Measurements from ENCODE around the gene KCNJ6.
"Not testable (repeated sequence)": the region's sequence is repeated elsewhere in the genome, so short reads cannot be mapped to it uniquely, and the experiment has no call there.

The KCNJ6 gene

DNA sequence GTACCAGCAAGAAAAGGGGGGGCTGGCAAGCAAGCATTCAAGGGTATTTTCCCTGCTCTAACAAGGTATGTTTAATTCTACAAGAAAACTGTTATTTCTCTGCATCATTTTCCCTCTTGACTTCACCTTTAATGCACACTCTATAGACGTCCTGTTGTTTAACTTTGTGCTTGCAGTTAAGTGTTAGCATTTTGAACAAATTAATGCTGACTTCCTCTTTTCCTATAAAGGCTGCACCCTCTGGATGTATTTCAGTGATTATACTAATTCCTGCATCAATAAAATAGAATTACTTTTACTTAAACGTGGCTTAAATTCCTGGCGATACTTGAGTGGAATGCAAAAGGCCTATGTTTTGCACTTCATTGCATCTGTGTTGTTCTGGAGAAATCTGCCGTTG is 183.3 kb downstream of the KCNJ6 start:
- no peak for DNase-seq (ENCODE audit: low spot score in 2 of 2)
- Histone ChIP-seq H3K27me3 (ENCODE audit: low read depth) (no peaks in the 10 kb centered on the region), H3K9me3 (no peaks in the 10 kb centered on the region), H3K4me3 (no peak overlapping the region), H3K36me3 (replicated peaks) (no peaks in the 10 kb centered on the region), H3K4me1 (no peaks in the 10 kb centered on the region)
- in situ Hi-C loops (cut with MboI; ENCODE audit: low sequenced_read_pairs): no loop called here

DNA sequence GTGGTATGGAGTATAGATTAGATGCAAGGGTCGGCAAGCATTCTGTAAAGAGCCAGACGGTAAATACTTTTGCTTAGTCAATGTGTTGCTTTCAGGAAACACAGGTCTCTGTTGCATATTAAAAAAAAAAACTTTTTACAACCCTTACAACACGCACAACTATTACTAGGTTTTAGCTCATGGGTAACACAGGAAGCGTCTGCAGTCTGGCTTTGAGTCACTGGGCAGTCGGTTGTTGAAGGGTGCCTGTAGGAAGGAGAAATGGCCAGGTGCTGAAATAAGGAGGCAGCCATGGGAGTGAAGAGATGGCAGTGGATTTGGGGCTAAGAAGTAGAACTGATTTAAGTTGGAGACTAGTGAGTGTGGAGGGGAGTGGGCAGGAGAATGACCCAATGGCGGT is 192.1 kb downstream of the KCNJ6 start:
- no peak for DNase-seq (ENCODE audit: low spot score in 2 of 2)
- H3K36me3 ChIP-seq (replicated peaks): no peaks in the 10 kb centered on the region
- in situ Hi-C loops (cut with MboI; ENCODE audit: low sequenced_read_pairs): loop anchor here (25.0 kb wide), 2 partner anchors 638 to 1413 kb away; no protein-coding TSS in a partner anchor
- no peaks in the 10 kb centered on the region for H3K4me1 ChIP-seq
- no peaks in the 10 kb centered on the region for H3K27me3 ChIP-seq (ENCODE audit: low read depth)
- H3K4me3 ChIP-seq: no peak overlapping the region
- no peaks in the 10 kb centered on the region for H3K9me3 ChIP-seq

- H3K27me3 ChIP-seq (ENCODE audit: low read depth): no peaks in the 10 kb centered on the region
- no peaks in the 10 kb centered on the region for H3K4me1 ChIP-seq
- DNase-seq (ENCODE audit: low spot score in 2 of 2): no peak
- no peaks in the 10 kb centered on the region for H3K9me3 ChIP-seq
- no peak overlapping the region for H3K4me3 ChIP-seq
- in situ Hi-C loops (cut with MboI; ENCODE audit: low sequenced_read_pairs): loop anchor here (25.0 kb wide), 2 partner anchors 645 to 1420 kb away; no protein-coding TSS in a partner anchor
- H3K36me3 ChIP-seq (replicated peaks): no peaks in the 10 kb centered on the region
Observed at GRCh38 chr21:37717534-37717933, 198.7 kb downstream of the KCNJ6 start.

- not testable (repeated sequence) for H3K27me3 ChIP-seq (ENCODE audit: low read depth); DNase-seq (ENCODE audit: low spot score in 2 of 2)
- in situ Hi-C loops (cut with MboI; ENCODE audit: low sequenced_read_pairs): loop anchor here (25.0 kb wide), 2 partner anchors 650 to 1425 kb away; no protein-coding TSS in a partner anchor
Observed at GRCh38 chr21:37712569-37712934, 203.7 kb downstream of the KCNJ6 start.

DNA sequence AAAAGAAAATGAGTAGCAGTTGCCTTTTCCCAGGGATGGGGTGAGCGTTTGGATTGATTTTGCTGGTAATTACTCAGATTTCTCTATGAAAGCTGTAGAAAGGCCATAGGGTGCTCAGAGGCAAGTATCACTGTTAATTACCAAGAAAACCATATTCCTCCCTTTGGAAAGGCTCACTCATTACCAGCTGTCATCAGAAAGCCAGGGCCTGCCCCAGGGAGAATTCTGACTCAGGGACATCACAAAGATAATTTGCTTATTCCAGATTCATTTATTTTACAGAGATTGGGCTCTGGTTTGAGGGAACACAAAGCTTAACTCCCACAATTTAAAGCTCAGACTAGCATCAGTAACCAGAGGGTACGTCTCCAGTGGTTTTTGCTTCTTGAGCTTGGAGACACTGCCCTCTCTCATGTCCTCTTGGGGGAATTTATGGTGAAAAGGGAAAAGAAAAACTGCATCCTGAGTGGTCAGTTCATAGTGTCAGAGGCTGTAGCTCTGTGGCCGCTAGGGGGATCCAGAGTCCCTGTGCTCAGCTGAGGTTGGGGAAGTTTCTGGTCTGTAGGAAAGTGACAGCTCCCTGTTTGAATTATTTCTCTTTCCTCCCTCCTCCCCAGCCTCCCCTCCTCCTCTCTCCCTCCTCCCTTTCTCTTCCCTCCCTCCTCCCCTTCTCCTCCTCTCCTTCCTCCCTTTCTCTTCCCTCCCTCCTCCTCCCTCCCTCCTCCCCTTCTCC is 204.3 kb downstream of the KCNJ6 start:
- DNase-seq (ENCODE audit: low spot score in 2 of 2): peak; percentile 49 to 74
- Histone ChIP-seq H3K27me3 (ENCODE audit: low read depth) (no peaks in the 10 kb centered on the region; the same call in 1 of the 2 replicates), H3K36me3 (replicated peaks) (no peaks in the 10 kb centered on the region), H3K4me1 (no peaks in the 10 kb centered on the region), H3K4me3 (no peak overlapping the region), H3K9me3 (no peaks in the 10 kb centered on the region)
- in situ Hi-C loops (cut with MboI; ENCODE audit: low sequenced_read_pairs): loop anchor here (25.0 kb wide), 2 partner anchors 650 to 1425 kb away; no protein-coding TSS in a partner anchor

More at GRCh38 chr21:37712569-37712934, 203.7 kb downstream of the KCNJ6 start:
- H3K4me1 ChIP-seq; H3K36me3 ChIP-seq (replicated peaks); H3K4me3 ChIP-seq; H3K9me3 ChIP-seq: not testable (repeated sequence)

GRCh38 chr21:37711286-37711829 is 204.9 kb downstream of the KCNJ6 start:
- Histone ChIP-seq H3K4me1 (no peaks in the 10 kb centered on the region), H3K27me3 (ENCODE audit: low read depth) (no peaks in the 10 kb centered on the region; the same call in 1 of the 2 replicates), H3K36me3 (replicated peaks) (no peaks in the 10 kb centered on the region), H3K9me3 (no peaks in the 10 kb centered on the region), H3K4me3 (no peak overlapping the region)
- in situ Hi-C loops (cut with MboI; ENCODE audit: low sequenced_read_pairs): loop anchor here (25.0 kb wide), 2 partner anchors 651 to 1426 kb away; no protein-coding TSS in a partner anchor
- DNase-seq (ENCODE audit: low spot score in 2 of 2): no peak

DNA sequence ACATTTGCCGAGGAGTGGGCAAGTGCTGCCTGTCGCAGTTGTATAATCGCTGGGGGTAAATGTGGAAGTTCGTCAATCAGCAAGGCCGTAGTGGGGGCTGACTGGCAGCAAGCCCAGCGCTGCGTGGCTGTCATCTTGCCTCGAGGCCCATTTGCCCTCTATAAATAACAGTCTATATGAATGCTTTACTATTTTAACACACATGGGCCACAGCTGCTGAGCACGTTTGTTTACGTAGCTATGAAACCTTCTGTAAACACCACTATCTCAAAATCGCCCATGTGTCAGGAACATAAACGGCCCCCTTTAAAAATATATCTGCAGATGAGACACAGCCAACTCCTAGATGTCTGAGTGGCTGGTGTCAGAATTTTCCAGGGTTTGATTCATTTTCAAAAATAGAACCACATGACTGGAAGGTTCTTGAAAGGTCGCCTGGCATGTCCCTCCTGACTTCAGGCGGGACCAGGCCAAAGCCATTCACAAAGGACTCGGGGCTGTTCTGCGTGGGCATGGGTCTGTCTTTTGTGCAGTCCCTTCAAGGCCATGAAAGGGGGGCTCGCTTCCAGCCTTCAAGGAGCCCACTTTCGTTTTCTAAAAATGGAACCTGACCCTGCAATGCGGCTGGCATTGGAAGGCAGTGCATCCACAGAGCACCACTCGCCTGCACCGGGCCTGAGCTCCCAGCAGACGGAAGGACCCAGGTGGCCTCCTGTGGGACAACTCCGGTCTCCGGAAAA is 205.5 kb downstream of the KCNJ6 start:
- in situ Hi-C loops (cut with MboI; ENCODE audit: low sequenced_read_pairs): loop anchor here (25.0 kb wide), 2 partner anchors 652 to 1427 kb away; no protein-coding TSS in a partner anchor
- Histone ChIP-seq H3K4me3 (no peak overlapping the region), H3K9me3 (no peaks in the 10 kb centered on the region), H3K36me3 (replicated peaks) (no peaks in the 10 kb centered on the region), H3K27me3 (ENCODE audit: low read depth) (no peaks in the 10 kb centered on the region; the same call in 1 of the 2 replicates), H3K4me1 (no peaks in the 10 kb centered on the region)
- no peak for DNase-seq (ENCODE audit: low spot score in 2 of 2)

DNA sequence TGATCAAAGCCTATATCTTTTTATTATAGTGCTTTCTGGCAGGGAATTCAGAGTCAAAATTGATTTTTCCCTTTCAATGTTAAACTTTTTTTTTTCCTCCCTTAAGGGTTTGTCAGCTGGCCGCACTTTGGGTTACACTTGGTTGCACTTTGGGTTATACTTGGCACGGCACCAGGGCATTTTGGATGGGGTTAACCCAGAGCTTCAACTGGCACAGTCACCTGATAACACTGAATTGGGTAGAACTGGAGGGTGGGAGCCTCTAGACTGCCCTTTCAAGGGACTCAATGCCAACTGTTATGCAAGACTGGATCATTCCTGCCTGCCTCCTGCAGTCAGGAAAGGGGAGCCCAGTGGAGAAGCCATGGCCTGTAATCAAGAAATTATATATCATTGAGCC is 211.5 kb downstream of the KCNJ6 start:
- DNase-seq (ENCODE audit: low spot score in 2 of 2): no peak
- Histone ChIP-seq H3K27me3 (ENCODE audit: low read depth) (peaks cover 3% of the 10 kb centered on the region; the same call in 1 of the 2 replicates), H3K36me3 (replicated peaks) (no peaks in the 10 kb centered on the region), H3K4me1 (no peaks in the 10 kb centered on the region), H3K9me3 (no peaks in the 10 kb centered on the region), H3K4me3 (no peak overlapping the region)
- in situ Hi-C loops (cut with MboI; ENCODE audit: low sequenced_read_pairs): loop anchor here (25.0 kb wide), 2 partner anchors 658 to 1433 kb away; no protein-coding TSS in a partner anchor

- in situ Hi-C loops (cut with MboI; ENCODE audit: low sequenced_read_pairs): loop anchor here (25.0 kb wide), 2 partner anchors 660 to 1435 kb away; no protein-coding TSS in a partner anchor
- Histone ChIP-seq H3K4me3 (no peak overlapping the region), H3K4me1 (no peaks in the 10 kb centered on the region), H3K9me3 (no peaks in the 10 kb centered on the region), H3K27me3 (ENCODE audit: low read depth) (peaks cover 3% of the 10 kb centered on the region; the same call in 1 of the 2 replicates), H3K36me3 (replicated peaks) (no peaks in the 10 kb centered on the region)
- no peak for DNase-seq (ENCODE audit: low spot score in 2 of 2)
Observed at GRCh38 chr21:37702241-37702640, 214.0 kb downstream of the KCNJ6 start.

DNA sequence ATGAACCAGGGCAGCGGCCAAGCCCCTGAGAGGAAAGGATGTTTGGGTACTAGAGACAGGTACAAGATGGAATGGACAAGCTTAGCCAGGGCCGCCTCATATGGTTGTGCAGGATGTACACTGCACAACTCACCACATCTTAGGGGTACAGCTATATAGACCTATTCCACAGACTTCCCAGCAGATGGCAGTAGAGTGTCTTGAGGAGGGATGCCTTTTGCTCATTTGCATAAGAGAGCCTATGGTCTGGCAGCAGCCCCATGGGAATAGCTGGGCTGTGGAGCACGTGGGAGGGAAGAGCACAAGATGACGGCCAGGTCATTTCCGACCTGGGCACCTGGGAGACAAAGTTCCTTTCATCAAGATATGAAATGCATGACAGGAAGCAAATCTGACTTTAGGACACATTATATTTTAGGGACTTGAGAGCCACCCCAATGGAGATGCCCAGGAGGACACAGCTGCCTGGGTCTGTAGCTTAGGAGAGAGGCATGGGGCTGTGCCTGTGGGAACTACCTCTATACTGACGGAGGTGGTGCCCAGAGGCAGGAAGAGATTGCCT is 215.5 kb downstream of the KCNJ6 start:
- in situ Hi-C loops (cut with MboI; ENCODE audit: low sequenced_read_pairs): loop anchor here (25.0 kb wide), 2 partner anchors 662 to 1437 kb away; no protein-coding TSS in a partner anchor
- Histone ChIP-seq H3K4me1 (no peaks in the 10 kb centered on the region), H3K9me3 (no peaks in the 10 kb centered on the region), H3K4me3 (no peak overlapping the region), H3K27me3 (ENCODE audit: low read depth) (peaks cover 3% of the 10 kb centered on the region; the same call in 1 of the 2 replicates), H3K36me3 (replicated peaks) (no peaks in the 10 kb centered on the region)
- DNase-seq (ENCODE audit: low spot score in 2 of 2): peak; percentile 72 to 81

GRCh38 chr21:37699024-37699775 is 217.1 kb downstream of the KCNJ6 start:
- Histone ChIP-seq H3K4me1 (no peaks in the 10 kb centered on the region), H3K9me3 (no peaks in the 10 kb centered on the region), H3K4me3 (no peak overlapping the region), H3K36me3 (replicated peaks) (no peaks in the 10 kb centered on the region), H3K27me3 (ENCODE audit: low read depth) (peaks cover 3% of the 10 kb centered on the region; the same call in 1 of the 2 replicates)
- in situ Hi-C loops (cut with MboI; ENCODE audit: low sequenced_read_pairs): no loop called here
- DNase-seq (ENCODE audit: low spot score in 2 of 2): no peak

DNA sequence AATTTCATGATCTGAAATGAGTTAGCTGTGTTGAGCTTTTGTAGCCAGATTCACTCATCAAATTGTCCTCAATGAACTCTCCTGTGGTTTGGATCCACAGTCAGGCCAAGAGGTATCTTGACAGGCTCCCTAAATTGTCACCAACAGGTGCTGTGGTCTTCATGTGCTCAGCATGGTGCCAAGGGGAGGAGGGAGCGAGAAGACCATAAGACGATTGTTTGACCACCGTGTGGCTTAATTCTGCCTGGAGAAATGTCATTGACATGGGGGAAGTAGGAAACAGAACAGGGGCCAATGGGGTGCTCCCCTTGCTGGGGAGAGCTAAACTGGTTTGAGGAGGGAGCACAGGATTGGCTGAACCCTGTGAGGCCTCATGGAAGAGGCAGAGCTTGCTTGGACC is 219.3 kb downstream of the KCNJ6 start:
- no peak for DNase-seq (ENCODE audit: low spot score in 2 of 2)
- no peaks in the 10 kb centered on the region for H3K9me3 ChIP-seq
- H3K27me3 ChIP-seq (ENCODE audit: low read depth): peaks cover 3% of the 10 kb centered on the region; the same call in 1 of the 2 replicates
- H3K4me3 ChIP-seq: no peak overlapping the region
- H3K4me1 ChIP-seq: no peaks in the 10 kb centered on the region
- in situ Hi-C loops (cut with MboI; ENCODE audit: low sequenced_read_pairs): no loop called here
- H3K36me3 ChIP-seq (replicated peaks): no peaks in the 10 kb centered on the region

DNA sequence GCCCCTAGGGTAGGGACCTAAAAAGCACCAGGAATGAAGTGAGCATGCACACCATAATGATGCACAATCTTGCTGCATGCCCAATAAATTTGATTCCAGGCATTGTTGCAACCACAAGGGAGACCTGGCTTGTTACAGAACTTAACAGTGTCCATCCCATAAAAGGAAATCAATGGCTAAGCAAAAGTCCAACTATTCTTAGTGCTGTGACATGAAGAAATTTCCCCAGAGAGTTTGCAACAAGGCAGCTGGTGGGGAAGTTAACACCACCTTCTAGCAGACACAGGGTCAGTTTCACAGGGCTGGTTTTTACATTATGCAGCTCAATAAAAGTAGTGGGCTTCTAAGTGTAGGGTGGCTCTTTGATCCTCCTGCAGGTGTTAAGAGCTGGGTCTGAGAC is 221.1 kb downstream of the KCNJ6 start:
- no peak for DNase-seq (ENCODE audit: low spot score in 2 of 2)
- no peaks in the 10 kb centered on the region for H3K36me3 ChIP-seq (replicated peaks)
- no peaks in the 10 kb centered on the region for H3K9me3 ChIP-seq
- no peaks in the 10 kb centered on the region for H3K4me1 ChIP-seq
- H3K4me3 ChIP-seq: no peak overlapping the region
- no peaks in the 10 kb centered on the region; the same call in 1 of the 2 replicates for H3K27me3 ChIP-seq (ENCODE audit: low read depth)
- in situ Hi-C loops (cut with MboI; ENCODE audit: low sequenced_read_pairs): no loop called here

Measured in HAP-1 (cell line).